SK-N-SH (cell line): ENCODE data around the gene ERBB2.

Experiments used
- CHD2 ChIP-seq: fragments of 150-350 bp; IDR thresholded peaks from 2 replicates; pipeline ENCODE4 v1.6.1; 2018; ENCODE audit warnings: low read length; ENCODE audit not compliant: partially characterized antibody
- CTCF ChIP-seq: fragments of 200-600 bp; sonication (generic); IDR thresholded peaks from 2 replicates; pipeline ENCODE4 v1.6.1; 2017; ENCODE audit warnings: antibody characterized with exemption, mild to moderate bottlenecking, moderate library complexity
- ELF1 ChIP-seq: IDR thresholded peaks from 2 replicates; pipeline ENCODE4 v1.4.0; 2012
- EP300 ChIP-seq, 2 experiments: IDR thresholded peaks; 2 replicates each; pipeline versions ENCODE4 v1.4.0 to v1.6.1; 2012; ENCODE audit warnings: borderline replicate concordance in 1 of 2, low read depth in 1 of 2, low read length in 1 of 2
- IRF3 ChIP-seq: fragments of 150-350 bp; IDR thresholded peaks from 2 replicates; pipeline ENCODE4 v1.6.1; 2016; ENCODE audit warnings: mild to moderate bottlenecking, low read depth, low read length
- MAX ChIP-seq: IDR thresholded peaks from 2 replicates; pipeline ENCODE4 v1.4.0; 2012; ENCODE audit warnings: low read depth
- POLR2AphosphoS5 ChIP-seq: IDR thresholded peaks from 2 replicates; pipeline ENCODE4 v1.6.1; 2012; ENCODE audit warnings: low read depth, low read length
- RCOR1 ChIP-seq: fragments of 150-350 bp; IDR thresholded peaks from 2 replicates; pipeline ENCODE4 v1.6.1; 2017; ENCODE audit warnings: antibody characterized with exemption, low read length
- RFX5 ChIP-seq: IDR thresholded peaks from 2 replicates; pipeline ENCODE4 v1.6.1; 2012; ENCODE audit warnings: mild to moderate bottlenecking, improper control_type of control experiment, low read length
- SMC3 ChIP-seq: IDR thresholded peaks from 2 replicates; pipeline ENCODE4 v1.6.1; 2012; ENCODE audit warnings: low read depth, low read length, improper control_type of control experiment
- TAF1 ChIP-seq: IDR thresholded peaks from 2 replicates; pipeline ENCODE4 v1.6.1; 2012; ENCODE audit warnings: low read depth, mild to moderate bottlenecking, low read length, moderate library complexity, borderline replicate concordance
- TEAD4 ChIP-seq: IDR thresholded peaks from 2 replicates; pipeline ENCODE4 v1.4.0; 2012; ENCODE audit warnings: mild to moderate bottlenecking, borderline replicate concordance; ENCODE audit not compliant: insufficient read depth
- USF1 ChIP-seq: IDR thresholded peaks from 2 replicates; pipeline ENCODE4 v1.4.0; 2012; ENCODE audit warnings: low read depth, borderline replicate concordance

- no peak for TF ChIP-seq RCOR1
- TF ChIP-seq EP300 (IDR thresholded peaks at IDR 0.05; ENCODE audit: borderline replicate concordance in 1 of 2, low read depth in 1 of 2, low read length in 1 of 2) = no peak
- TF ChIP-seq CTCF = no peak
- no peak for TF ChIP-seq TEAD4
- TF ChIP-seq RFX5 = no peak
- no peak for TF ChIP-seq MAX
- no peak for TF ChIP-seq TAF1
- no peak for TF ChIP-seq CHD2
- TF ChIP-seq IRF3 = no peak
- no peak for TF ChIP-seq USF1
- no peak for TF ChIP-seq POLR2AphosphoS5
- TF ChIP-seq ELF1 = no peak
- no peak for TF ChIP-seq SMC3
Measured at GRCh38 chr17:39742856-39743436, 43.1 kb downstream of the ERBB2 start.
